Measurements from ENCODE around the gene MYADML2. TPM values are rescaled to one million over a fixed set of nuclear protein-coding genes. Genes with fewer than 3 reads are reported as not detected.

Gene MYADML2
- total and polyA plus RNA-seq, 2 experiments from 2014 or later, result 0.70 to 1.7 TPM

DNA sequence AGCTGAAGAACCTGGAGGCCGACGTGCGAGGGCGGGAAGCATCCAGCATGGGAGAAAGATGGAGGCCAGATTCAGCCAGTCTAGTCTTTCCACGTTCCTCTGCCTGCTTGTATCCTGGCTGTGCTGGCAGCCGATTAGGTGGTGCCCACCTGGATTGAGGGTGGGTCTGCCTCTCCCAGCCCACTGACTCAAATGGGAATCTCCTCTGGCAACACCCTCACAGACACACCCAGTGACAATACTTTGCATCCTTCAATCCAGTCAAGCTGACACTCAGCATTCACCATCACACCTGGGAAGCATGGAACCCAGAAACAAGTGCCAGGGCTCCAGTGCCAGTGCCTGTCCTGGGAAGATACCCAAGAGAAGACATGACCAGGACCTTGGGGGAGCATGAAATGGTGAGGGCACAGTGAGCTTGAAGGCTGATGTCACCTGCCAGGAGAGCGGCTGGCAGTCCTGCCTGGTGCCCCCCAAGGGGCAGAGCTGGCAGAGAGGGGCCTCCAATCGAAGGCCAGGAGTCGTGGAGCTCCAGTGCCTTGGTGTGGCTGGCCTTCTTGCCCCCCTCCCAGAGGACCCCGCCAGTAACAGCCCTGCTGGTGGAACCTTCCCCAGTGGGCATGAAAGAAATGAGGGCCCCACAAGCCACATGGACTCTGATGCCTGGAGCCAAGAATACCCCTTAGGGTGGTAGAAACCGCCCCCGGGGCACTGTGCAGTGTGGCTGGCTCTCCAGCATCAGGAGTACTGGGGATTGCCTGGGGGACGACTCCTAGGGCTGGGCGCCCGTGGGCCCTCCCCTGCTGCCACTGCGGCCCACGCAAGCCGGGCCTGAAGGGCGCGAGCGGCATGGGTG is 45.6 kb downstream of the MYADML2 start (continued):
- TF ChIP-seq NANOG (IDR thresholded peaks at IDR 0.05; ENCODE audit: borderline replicate concordance), result no peak
- no peak for TF ChIP-seq CREB1 (CRISPR knock-in tag; IDR thresholded peaks at IDR 0.05; ENCODE audit: low read depth)
- TF ChIP-seq, protein P1, sequence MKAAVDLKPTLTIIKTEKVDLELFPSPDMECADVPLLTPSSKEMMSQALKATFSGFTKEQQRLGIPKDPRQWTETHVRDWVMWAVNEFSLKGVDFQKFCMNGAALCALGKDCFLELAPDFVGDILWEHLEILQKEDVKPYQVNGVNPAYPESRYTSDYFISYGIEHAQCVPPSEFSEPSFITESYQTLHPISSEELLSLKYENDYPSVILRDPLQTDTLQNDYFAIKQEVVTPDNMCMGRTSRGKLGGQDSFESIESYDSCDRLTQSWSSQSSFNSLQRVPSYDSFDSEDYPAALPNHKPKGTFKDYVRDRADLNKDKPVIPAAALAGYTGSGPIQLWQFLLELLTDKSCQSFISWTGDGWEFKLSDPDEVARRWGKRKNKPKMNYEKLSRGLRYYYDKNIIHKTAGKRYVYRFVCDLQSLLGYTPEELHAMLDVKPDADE (IDR thresholded peaks at IDR 0.05), result no peak
- TF ChIP-seq, protein P2, sequence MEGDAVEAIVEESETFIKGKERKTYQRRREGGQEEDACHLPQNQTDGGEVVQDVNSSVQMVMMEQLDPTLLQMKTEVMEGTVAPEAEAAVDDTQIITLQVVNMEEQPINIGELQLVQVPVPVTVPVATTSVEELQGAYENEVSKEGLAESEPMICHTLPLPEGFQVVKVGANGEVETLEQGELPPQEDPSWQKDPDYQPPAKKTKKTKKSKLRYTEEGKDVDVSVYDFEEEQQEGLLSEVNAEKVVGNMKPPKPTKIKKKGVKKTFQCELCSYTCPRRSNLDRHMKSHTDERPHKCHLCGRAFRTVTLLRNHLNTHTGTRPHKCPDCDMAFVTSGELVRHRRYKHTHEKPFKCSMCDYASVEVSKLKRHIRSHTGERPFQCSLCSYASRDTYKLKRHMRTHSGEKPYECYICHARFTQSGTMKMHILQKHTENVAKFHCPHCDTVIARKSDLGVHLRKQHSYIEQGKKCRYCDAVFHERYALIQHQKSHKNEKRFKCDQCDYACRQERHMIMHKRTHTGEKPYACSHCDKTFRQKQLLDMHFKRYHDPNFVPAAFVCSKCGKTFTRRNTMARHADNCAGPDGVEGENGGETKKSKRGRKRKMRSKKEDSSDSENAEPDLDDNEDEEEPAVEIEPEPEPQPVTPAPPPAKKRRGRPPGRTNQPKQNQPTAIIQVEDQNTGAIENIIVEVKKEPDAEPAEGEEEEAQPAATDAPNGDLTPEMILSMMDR (conservative IDR thresholded peaks at IDR 0.05; ENCODE audit: low read depth in 2 of 2), result no peak

DNA sequence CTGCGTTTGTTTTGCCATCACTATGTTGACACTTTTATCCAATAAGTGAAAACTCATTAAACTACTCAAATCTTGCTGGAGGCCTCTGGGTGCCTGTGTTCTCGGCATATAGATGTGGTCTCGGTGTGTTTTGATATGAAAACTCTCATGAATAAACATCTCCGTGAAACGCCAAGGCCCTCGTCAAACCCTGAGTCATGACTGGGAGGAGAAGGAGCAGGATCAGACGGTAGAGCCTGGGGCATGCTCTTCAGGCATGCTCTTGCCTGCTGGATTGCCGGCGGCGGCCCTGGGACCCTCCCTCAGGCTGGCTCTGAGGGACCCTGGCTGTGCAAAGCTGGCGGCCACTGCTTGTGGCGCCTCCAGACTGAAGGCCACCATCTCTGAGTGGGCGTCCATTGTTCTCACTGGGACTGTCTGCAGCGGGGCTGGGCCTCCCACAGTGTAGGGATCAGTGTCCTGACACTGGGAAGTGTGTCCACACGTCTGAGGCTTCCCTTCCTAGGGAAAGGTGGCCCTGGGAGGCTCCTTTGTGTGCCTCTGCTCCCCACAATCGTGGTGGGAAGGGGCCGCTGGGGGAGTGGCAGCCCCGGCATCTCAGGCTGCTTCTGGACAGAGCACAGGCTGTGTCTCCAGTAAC is 46.7 kb downstream of the MYADML2 start:
- Histone ChIP-seq H2AFZ (no peak overlapping the region), H3K36me3 (ENCODE audit: insufficient read depth) (peaks cover 19% of the 10 kb centered on the region; the same call in 1 of the 2 replicates), H3K27ac (ENCODE audit: low read depth) (no peak overlapping the region), H3K79me2 (replicated peaks; ENCODE audit: insufficient read depth) (no peaks in the 10 kb centered on the region), H3K4me2 (no peak overlapping the region), H3K4me3 (no peak overlapping the region), H3F3A (replicated peaks; ENCODE audit: low read depth) (peaks cover 15% of the 10 kb centered on the region), H3K9me2 (ENCODE audit: insufficient read depth) (no peaks in the 10 kb centered on the region), H4K20me1 (replicated peaks; ENCODE audit: insufficient read depth) (0 out of 2 replicates have a peak, but pooled peaks cover 7% of the 10 kb centered on the region), H3K27me3 (ENCODE audit: insufficient read depth) (peaks cover 18% of the 10 kb centered on the region), H3K4me1 (ENCODE audit: insufficient read depth) (no peaks in the 10 kb centered on the region; the same call in 1 of the 2 replicates)
- DNase-seq (ENCODE audit: low spot score) (no peak), ATAC-seq (no peak)
- Mint-ChIP-seq H3K27ac (no peak overlapping the region), H3K4me1 (peaks cover 3% of the 10 kb centered on the region; the same call in 2 of the 3 replicates), H3K36me3 (ENCODE audit: low read depth) (peaks cover 33% of the 10 kb centered on the region), H3K27me3 (ENCODE audit: insufficient read depth, low read depth, poor library complexity) (peaks cover 24% of the 10 kb centered on the region), H3K9me3 (no peaks in the 10 kb centered on the region), H3K4me3 (no peak overlapping the region; the same call in 2 of the 3 replicates)
- TF ChIP-seq EZH2 (IDR thresholded peaks at IDR 0.05; ENCODE audit: low read depth, unreplicated experiment), result no peak
- TF ChIP-seq POLR2AphosphoS5 (IDR thresholded peaks at IDR 0.05; ENCODE audit: low read depth), result no peak
- TF ChIP-seq, protein P1 (IDR thresholded peaks at IDR 0.05), result no peak
- TF ChIP-seq JUNB (IDR thresholded peaks at IDR 0.05; ENCODE audit: unreplicated experiment), result no peak
- no peak for TF ChIP-seq ZNF114 (CRISPR knock-in tag; IDR thresholded peaks at IDR 0.05)
- TF ChIP-seq NANOG (IDR thresholded peaks at IDR 0.05; ENCODE audit: borderline replicate concordance), result no peak
- TF ChIP-seq, protein P2 (conservative IDR thresholded peaks at IDR 0.05; ENCODE audit: low read depth in 2 of 2), result no peak
- TF ChIP-seq REST (IDR thresholded peaks at IDR 0.05; ENCODE audit: unreplicated experiment), result no peak
- TF ChIP-seq STAT1 (IDR thresholded peaks at IDR 0.05; ENCODE audit: unreplicated experiment), result no peak
- TF ChIP-seq CREB1 (CRISPR knock-in tag; IDR thresholded peaks at IDR 0.05; ENCODE audit: low read depth), result no peak

Measured in GM23338 (cell line).